Body of pancreas (tissue), 4 donors: Measurements from ENCODE around the gene NOS3.

Experiments
- POLR2A ChIP-seq, 3 donors: fragments of 450-650 bp; IDR thresholded peaks; one replicate each; pipeline ENCODE4 v1.6.1; 2016; ENCODE audit warnings: antibody characterized with exemption in 3 of 3, mild to moderate bottlenecking in 2 of 3
- TF ChIP-seq, protein P1 (sequence below), 7 experiments: fragments of 450-650 bp in 4 of 7; fragments of 200-600 bp in 3 of 7; sonication (generic) in 3 of 7; IDR thresholded peaks; one replicate each; pipeline ENCODE4 v1.5.1; 2016 to 2019; ENCODE audit warnings: antibody characterized with exemption in 7 of 7

DNA sequence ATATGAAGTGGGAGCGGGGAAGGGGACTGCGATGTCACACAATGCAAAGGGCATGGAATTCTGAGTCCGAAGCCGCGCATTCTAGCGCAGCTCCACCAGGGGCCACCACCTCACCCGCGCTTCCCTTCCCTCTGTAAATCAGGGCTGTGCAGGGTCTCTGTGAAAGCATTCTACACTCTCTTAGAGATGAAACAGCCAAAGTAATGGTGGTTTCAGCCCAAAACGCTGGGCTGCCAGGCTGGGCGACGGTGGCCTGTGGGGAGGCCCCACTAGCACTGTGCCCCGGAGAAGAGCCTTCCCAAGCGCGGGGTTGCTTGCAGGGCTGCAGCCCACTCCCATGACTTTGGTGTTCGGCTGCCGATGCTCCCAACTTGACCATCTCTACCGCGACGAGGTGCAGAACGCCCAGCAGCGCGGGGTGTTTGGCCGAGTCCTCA lies 22.1 kb downstream of the NOS3 start:
- TF ChIP-seq, protein P1, sequence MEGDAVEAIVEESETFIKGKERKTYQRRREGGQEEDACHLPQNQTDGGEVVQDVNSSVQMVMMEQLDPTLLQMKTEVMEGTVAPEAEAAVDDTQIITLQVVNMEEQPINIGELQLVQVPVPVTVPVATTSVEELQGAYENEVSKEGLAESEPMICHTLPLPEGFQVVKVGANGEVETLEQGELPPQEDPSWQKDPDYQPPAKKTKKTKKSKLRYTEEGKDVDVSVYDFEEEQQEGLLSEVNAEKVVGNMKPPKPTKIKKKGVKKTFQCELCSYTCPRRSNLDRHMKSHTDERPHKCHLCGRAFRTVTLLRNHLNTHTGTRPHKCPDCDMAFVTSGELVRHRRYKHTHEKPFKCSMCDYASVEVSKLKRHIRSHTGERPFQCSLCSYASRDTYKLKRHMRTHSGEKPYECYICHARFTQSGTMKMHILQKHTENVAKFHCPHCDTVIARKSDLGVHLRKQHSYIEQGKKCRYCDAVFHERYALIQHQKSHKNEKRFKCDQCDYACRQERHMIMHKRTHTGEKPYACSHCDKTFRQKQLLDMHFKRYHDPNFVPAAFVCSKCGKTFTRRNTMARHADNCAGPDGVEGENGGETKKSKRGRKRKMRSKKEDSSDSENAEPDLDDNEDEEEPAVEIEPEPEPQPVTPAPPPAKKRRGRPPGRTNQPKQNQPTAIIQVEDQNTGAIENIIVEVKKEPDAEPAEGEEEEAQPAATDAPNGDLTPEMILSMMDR (IDR thresholded peaks at IDR 0.05) = peak; percentile 11 to 53 (median 50)
- no peak for TF ChIP-seq POLR2A (IDR thresholded peaks at IDR 0.05)
